Tibial artery (tissue), 4 donors: ENCODE results near the gene DCTPP1.

Source experiments
- DNase-seq, 2 donors: peaks; one replicate each; pipeline ENCODE4 v3.0.0-alpha.2; 2019
- H3K27ac ChIP-seq, 2 donors: fragments of 200-600 bp; sonication (generic) in 1 of 2; 1 replicate in 1 of 2; 2 replicates in 1 of 2; pipeline ENCODE4 v1.5.1; 2018 to 2019; ENCODE audit warnings: mild to moderate bottlenecking in 1 of 2
- H3K27me3 ChIP-seq, 2 donors: fragments of 200-600 bp; sonication (generic) in 1 of 2; one replicate each; pipeline versions ENCODE4 v1.5.1 to v1.6.0; 2016 to 2019
- H3K36me3 ChIP-seq, 3 donors: fragments of 200-600 bp; sonication (generic) in 2 of 3; one replicate each; pipeline ENCODE4 v1.5.1; 2016 to 2019; ENCODE audit warnings: mild to moderate bottlenecking in 2 of 3
- H3K4me1 ChIP-seq, 4 donors: fragments of 200-600 bp; sonication (generic) in 2 of 4; 1 replicate in 3 of 4; 2 replicates in 1 of 4; pipeline ENCODE4 v1.5.1; 2016 to 2019
- H3K4me3 ChIP-seq, 2 donors: fragments of 200-600 bp; sonication (generic) in 1 of 2; 1 replicate in 1 of 2; 2 replicates in 1 of 2; pipeline ENCODE4 v1.5.1; 2018 to 2019; ENCODE audit warnings: mild to moderate bottlenecking in 2 of 2
- H3K9me3 ChIP-seq, 3 donors: fragments of 200-600 bp; sonication (generic) in 1 of 3; one replicate each; pipeline ENCODE4 v1.5.1; 2016 to 2019
- CTCF ChIP-seq, 2 experiments: fragments of 200-600 bp in 1 of 2; fragments of 450-650 bp in 1 of 2; IDR thresholded peaks; one replicate each; pipeline ENCODE4 v1.5.1; 2017 to 2019; ENCODE audit warnings: antibody characterized with exemption in 2 of 2, mild to moderate bottlenecking in 1 of 2, moderate library complexity in 1 of 2
- intact Hi-C: fragments of 100-400 bp; cut with DNase I; formaldehyde crosslinking; loops from one replicate; pipeline ENCODE4 v1.15.0; 2023; ENCODE audit warnings: low total_unique reads

Gene DCTPP1

GRCh38 chr16:30449116-30449435 lies 19.2 kb upstream of the DCTPP1 start:
- intact Hi-C loops = loop anchor here (5.0 kb wide), 1 partner anchor 78 kb away; the partner anchor contains the start of gene ZNF768
- peaks cover 0 to 17% (median 13%) of the 10 kb centered on the region in 4 donors for H3K4me1 ChIP-seq
- no peaks in the 10 kb centered on the region for H3K9me3 ChIP-seq
- no peak for DNase-seq
- no peak for TF ChIP-seq CTCF (IDR thresholded peaks at IDR 0.05)
- H3K27me3 ChIP-seq = peaks cover 0 to 6% of the 10 kb centered on the region in 2 donors
- no peak overlapping the region for H3K27ac ChIP-seq
- no peak overlapping the region for H3K4me3 ChIP-seq
- H3K36me3 ChIP-seq = no peaks in the 10 kb centered on the region

GRCh38 chr16:30447512-30448226 lies 17.8 kb upstream of the DCTPP1 start:
- H3K36me3 ChIP-seq = peaks cover 0 to 12% (median 10%) of the 10 kb centered on the region in 3 donors
- H3K27ac ChIP-seq = no peak overlapping the region
- no peak for DNase-seq
- H3K9me3 ChIP-seq = no peaks in the 10 kb centered on the region
- intact Hi-C loops = loop anchor here (5.0 kb wide), 1 partner anchor 80 kb away; the partner anchor contains the start of gene ZNF768
- peaks cover 0 to 6% of the 10 kb centered on the region in 2 donors for H3K27me3 ChIP-seq
- TF ChIP-seq CTCF (IDR thresholded peaks at IDR 0.05) = no peak
- H3K4me3 ChIP-seq = no peak overlapping the region
- H3K4me1 ChIP-seq = peaks cover 0 to 23% (median 15%) of the 10 kb centered on the region in 4 donors

- Histone ChIP-seq H3K4me1 (peaks cover 0 to 23% (median 15%) of the 10 kb centered on the region in 4 donors), H3K36me3 (peaks cover 0 to 15% (median 10%) of the 10 kb centered on the region in 3 donors), H3K4me3 (peak overlapping the region; percentile 75 to 94), H3K9me3 (no peaks in the 10 kb centered on the region), H3K27ac (peak overlapping the region; percentile 92 to 93), H3K27me3 (peaks cover 0 to 6% of the 10 kb centered on the region in 2 donors)
- intact Hi-C loops = loop anchor here (5.0 kb wide), 1 partner anchor 81 kb away; the partner anchor contains the start of gene ZNF768
- DNase-seq = no peak
- no peak for TF ChIP-seq CTCF (IDR thresholded peaks at IDR 0.05)
Measured at GRCh38 chr16:30446203-30446595, 16.4 kb upstream of the DCTPP1 start.

- peaks cover 0 to 23% (median 15%) of the 10 kb centered on the region in 4 donors for H3K4me1 ChIP-seq
Measured at GRCh38 chr16:30445408-30446202, 15.8 kb upstream of the DCTPP1 start, which contains the start of gene SEPHS2. Gene SEPHS2, minus strand, starts transcription at chr16:30445874. Its CDS starts 147 bp downstream, at chr16:30445727.

More at GRCh38 chr16:30445408-30446202, 15.8 kb upstream of the DCTPP1 start, which contains the start of gene SEPHS2:
- DNase-seq = peak; percentile 99 to 100
- TF ChIP-seq CTCF (IDR thresholded peaks at IDR 0.05) = peak in 1 of 2 experiments; percentile 39
- Histone ChIP-seq H3K27ac (peak within 1 kb of the TSS; percentile 92 to 93), H3K4me3 (peak within 1 kb of the TSS; percentile 75 to 94), H3K27me3 (peaks cover 0 to 6% of the 10 kb centered on the region in 2 donors), H3K9me3 (no peaks in the 10 kb centered on the region), H3K36me3 (peaks cover 0 to 15% (median 10%) of the 10 kb centered on the region in 3 donors)
- intact Hi-C loops = loop anchor here (5.0 kb wide), 1 partner anchor 82 kb away; the partner anchor contains the start of gene ZNF768
